AG04450 (cell line): ENCODE measurements around the gene RNF213. TPM values are rescaled to one million over a fixed set of nuclear protein-coding genes. Genes with fewer than 3 reads are reported as not detected.

Experiments
- CTCF ChIA-PET: fragments of 300-600, 350-600 bp; formaldehyde crosslinking; extraction: SDS; loops from one replicate; lab custom pipeline; 2022; ENCODE audit warnings: antibody characterized with exemption, inconsistent platforms; lab: Charles Lee
- POLR2A ChIA-PET: fragments of 350-600 bp; formaldehyde crosslinking; extraction: SDS; loops from one replicate; lab custom pipeline; 2021; ENCODE audit warnings: antibody characterized with exemption, inconsistent platforms; lab: Yijun Ruan, JAX
- DNase-seq: peaks from one replicate; pipeline ENCODE4 v3.0.0-alpha.2; 2011; ENCODE audit warnings: low read depth, low spot score
- H3K27ac ChIP-seq: one replicate; pipeline ENCODE4 v1.5.1; 2012; ENCODE audit warnings: low read depth, low read length, control low read depth
- H3K27me3 ChIP-seq: one replicate; pipeline ENCODE4 v1.6.0; 2012; ENCODE audit warnings: low read length; ENCODE audit not compliant: control insufficient read depth, insufficient read depth
- H3K4me3 ChIP-seq: 2 replicates; pipeline ENCODE4 v1.5.1; 2011; ENCODE audit warnings: mild to moderate bottlenecking, low read depth, low read length, control low read depth
- H3K9me3 ChIP-seq: 2 replicates; pipeline ENCODE4 v1.5.1; 2012; ENCODE audit warnings: low read length; ENCODE audit not compliant: control insufficient read depth, insufficient read depth
- polyA plus RNA-seq: library from polyadenylated mRNA; depleted of rRNA; stranded (reverse); fragments of >200 nt; gene quantifications from 2 replicates; pipeline ENCODE4 v1.2.3, GENCODE V29; 2011
- TF ChIP-seq, protein P1 (sequence below): IDR thresholded peaks from 2 replicates; pipeline ENCODE4 v1.5.1; 2011; ENCODE audit warnings: low read depth, low read length, control low read depth, inconsistent platforms

Gene RNF213
- polyA plus RNA-seq, 1 experiment = 46.8 TPM

DNA sequence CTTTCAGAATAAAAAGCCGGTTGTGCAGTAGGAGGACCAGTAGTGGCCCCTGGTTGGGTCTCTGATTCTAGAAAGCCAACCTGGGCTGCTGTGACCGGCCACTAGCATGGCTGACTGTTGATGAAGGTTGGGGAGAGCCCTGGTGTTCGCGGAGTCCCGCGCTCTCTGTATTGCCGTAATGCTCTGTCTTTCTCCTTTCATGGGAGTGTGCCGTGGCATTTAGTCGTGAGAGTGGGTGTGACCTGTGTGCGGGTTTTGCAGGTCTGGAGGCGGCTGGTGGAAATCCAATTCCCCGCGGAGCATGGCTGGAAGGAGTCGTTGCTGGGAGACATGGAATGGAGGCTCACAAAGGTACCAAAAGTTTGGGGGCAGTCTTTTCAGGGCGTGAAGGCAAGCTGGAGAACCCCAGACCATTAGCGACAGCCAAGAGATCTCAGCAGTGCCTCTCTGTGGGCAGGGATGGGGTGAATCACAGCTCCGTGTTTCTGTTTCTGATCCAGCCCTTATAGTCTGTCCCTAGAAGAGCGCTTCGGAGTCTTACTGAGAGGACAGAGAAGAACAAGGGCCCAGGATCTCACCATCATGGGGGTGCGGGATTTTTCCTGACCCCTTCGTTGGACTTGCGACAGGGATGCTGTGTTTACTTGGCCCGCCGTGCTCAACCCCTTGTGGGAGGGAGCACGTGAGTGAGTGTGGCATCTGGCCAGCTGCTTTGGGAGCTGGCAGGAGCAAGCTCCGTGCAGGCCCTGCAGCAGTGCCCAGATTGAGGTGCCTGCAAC, 56.5 kb downstream of the RNF213 start:
- no peaks in the 10 kb centered on the region for H3K27me3 ChIP-seq
- POLR2A ChIA-PET = no interaction called here
- TF ChIP-seq, protein P1, sequence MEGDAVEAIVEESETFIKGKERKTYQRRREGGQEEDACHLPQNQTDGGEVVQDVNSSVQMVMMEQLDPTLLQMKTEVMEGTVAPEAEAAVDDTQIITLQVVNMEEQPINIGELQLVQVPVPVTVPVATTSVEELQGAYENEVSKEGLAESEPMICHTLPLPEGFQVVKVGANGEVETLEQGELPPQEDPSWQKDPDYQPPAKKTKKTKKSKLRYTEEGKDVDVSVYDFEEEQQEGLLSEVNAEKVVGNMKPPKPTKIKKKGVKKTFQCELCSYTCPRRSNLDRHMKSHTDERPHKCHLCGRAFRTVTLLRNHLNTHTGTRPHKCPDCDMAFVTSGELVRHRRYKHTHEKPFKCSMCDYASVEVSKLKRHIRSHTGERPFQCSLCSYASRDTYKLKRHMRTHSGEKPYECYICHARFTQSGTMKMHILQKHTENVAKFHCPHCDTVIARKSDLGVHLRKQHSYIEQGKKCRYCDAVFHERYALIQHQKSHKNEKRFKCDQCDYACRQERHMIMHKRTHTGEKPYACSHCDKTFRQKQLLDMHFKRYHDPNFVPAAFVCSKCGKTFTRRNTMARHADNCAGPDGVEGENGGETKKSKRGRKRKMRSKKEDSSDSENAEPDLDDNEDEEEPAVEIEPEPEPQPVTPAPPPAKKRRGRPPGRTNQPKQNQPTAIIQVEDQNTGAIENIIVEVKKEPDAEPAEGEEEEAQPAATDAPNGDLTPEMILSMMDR = no peak
- CTCF ChIA-PET = interaction anchor here (0.5 kb wide), 1 partner anchor 118 kb away, joined by 6 read pairs; no protein-coding TSS in a partner anchor
- no peaks in the 10 kb centered on the region; the same call in 1 of the 2 replicates for H3K9me3 ChIP-seq
- DNase-seq = no peak
- no peak overlapping the region for H3K27ac ChIP-seq
- H3K4me3 ChIP-seq = no peak overlapping the region

DNA sequence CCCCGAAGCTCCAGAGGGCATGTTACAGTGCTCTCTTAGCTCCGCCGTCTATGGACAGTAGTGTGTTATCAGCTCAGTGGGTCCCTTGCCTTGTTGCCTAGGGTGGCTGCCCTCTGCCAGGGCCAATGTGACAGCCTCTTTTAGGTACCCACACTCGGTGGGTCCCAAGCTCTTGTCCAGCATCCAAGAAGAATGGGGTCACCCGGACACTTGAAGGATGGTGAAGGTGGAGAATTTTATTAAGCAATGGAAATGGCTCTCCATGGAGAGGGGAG, 57.0 kb downstream of the RNF213 start:
- ChIA-PET CTCF (no interaction called here), POLR2A (no interaction called here)
- Histone ChIP-seq H3K9me3 (no peaks in the 10 kb centered on the region; the same call in 1 of the 2 replicates), H3K27me3 (no peaks in the 10 kb centered on the region), H3K27ac (no peak overlapping the region), H3K4me3 (no peak overlapping the region)
- TF ChIP-seq, protein P1 = no peak
- no peak for DNase-seq

DNA sequence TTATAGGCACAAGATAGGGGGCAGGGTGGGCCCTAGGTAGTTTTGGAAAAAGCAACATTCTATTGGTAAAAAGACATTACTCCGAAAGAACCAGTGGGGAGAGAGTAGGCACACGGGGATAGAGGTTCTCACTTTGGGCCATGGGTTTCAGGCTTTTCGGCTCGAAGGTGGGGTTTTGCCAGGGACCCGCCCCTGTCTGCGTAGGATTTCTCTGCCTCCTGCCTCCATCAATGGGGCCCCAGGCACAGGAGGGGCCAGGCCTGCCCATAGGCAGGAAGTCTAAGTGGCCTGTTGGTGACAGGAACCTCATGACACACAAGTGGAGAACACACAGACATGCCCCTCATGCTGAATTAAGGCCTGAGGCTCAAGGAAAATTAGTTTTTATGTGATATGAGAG, 57.5 kb downstream of the RNF213 start:
- CTCF ChIA-PET = no interaction called here
- Histone ChIP-seq H3K27me3 (no peaks in the 10 kb centered on the region), H3K27ac (no peak overlapping the region), H3K9me3 (no peaks in the 10 kb centered on the region; the same call in 1 of the 2 replicates), H3K4me3 (no peak overlapping the region)
- TF ChIP-seq, protein P1 = no peak
- POLR2A ChIA-PET = no interaction called here
- no peak for DNase-seq

DNA sequence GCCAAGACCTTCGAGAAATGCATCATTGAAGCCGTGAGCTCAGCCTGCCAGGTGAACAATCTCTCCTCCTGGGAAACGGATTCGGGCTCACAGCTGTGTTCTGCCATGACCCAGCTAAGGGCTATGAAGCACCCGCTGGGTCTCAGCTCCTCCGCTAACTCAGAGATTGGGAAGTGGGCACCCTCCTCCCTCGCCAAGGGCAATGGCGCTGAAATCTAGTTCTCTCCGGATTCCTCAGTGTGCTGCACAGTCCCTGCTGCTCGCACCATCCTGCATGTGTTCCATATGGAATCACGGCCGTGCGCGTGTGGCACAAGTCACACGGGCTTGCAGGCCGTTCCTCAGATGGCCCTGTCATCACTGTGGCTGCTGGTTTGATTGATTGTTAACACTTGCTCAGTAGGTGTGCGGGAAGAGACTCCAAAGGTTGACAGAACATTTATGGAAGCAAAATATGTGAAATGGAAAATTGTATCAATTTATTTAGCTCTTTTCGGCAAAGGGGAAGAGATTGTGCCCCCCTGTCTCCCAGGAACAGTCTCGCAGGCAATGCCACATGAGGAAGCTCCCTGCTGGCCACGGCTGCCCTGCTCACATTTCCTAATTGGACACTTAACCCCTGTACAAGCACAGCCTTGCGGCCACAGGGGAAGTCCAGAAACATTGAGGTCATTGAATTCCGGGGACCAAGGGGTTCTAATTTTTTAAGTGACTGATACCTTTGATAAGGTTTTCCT, 58.8 kb downstream of the RNF213 start:
- TF ChIP-seq, protein P1 = no peak
- no peak overlapping the region for H3K4me3 ChIP-seq
- POLR2A ChIA-PET = no interaction called here
- H3K27me3 ChIP-seq = no peaks in the 10 kb centered on the region
- no peak for DNase-seq
- CTCF ChIA-PET = no interaction called here
- no peaks in the 10 kb centered on the region; the same call in 1 of the 2 replicates for H3K9me3 ChIP-seq
- H3K27ac ChIP-seq = no peak overlapping the region

DNA sequence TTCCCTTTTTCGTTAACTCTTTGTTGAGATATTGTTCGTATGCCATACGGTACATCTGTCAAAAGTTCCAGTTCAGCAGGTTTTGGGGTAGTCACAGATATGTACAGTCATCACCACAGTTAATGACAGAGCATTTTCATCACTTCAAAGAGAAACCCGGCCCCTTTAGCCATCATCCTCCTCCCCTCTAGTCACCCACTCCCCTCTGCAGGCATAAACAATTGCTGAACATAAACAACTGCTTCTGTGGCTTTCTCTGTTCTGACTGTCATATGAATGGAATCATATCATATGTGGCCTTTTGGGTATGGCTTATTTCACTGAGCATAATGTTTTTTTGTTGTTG, 59.3 kb downstream of the RNF213 start:
- no peaks in the 10 kb centered on the region; the same call in 1 of the 2 replicates for H3K9me3 ChIP-seq
- H3K4me3 ChIP-seq = no peak overlapping the region
- H3K27me3 ChIP-seq = no peaks in the 10 kb centered on the region
- TF ChIP-seq, protein P1 = no peak
- ChIA-PET CTCF (no interaction called here), POLR2A (no interaction called here)
- DNase-seq = no peak
- no peak overlapping the region for H3K27ac ChIP-seq
